Measurements from ENCODE around the gene LHX3.

The LHX3 gene

GRCh38 chr9:136171009-136171800, 33.7 kb downstream of the LHX3 start:
- no peaks in the 10 kb centered on the region for H3K9me3 ChIP-seq (replicated peaks; ENCODE audit: insufficient read depth, low read length)
- no peak overlapping the region for H2AFZ ChIP-seq (ENCODE audit: low read length)
- DNase-seq = no peak
- H3K27me3 ChIP-seq (replicated peaks; ENCODE audit: insufficient read depth, low read length) = peaks cover 81% of the 10 kb centered on the region
- H3K4me3 ChIP-seq (ENCODE audit: low read length) = no peak overlapping the region
- H3K36me3 ChIP-seq (replicated peaks; ENCODE audit: insufficient read depth, low read length) = no peaks in the 10 kb centered on the region
- H4K20me1 ChIP-seq (ENCODE audit: insufficient read depth, low read length) = no peaks in the 10 kb centered on the region
- TF ChIP-seq EZH2phosphoT487 (IDR thresholded peaks at IDR 0.05; ENCODE audit: low read length) (no peak), CTCF (IDR thresholded peaks at IDR 0.05; ENCODE audit: low read length) (no peak), EZH2 (optimal IDR thresholded peaks at IDR 0.05; ENCODE audit: low read depth, low read length) (no peak)
- no peaks in the 10 kb centered on the region for H3K79me2 ChIP-seq (ENCODE audit: low read length)
- no peak overlapping the region for H3K27ac ChIP-seq (ENCODE audit: low read length)
- no peaks in the 10 kb centered on the region for H3F3A ChIP-seq (ENCODE audit: insufficient read depth, low read length)
- no peak overlapping the region for H3K9ac ChIP-seq (ENCODE audit: low read length)
- H3K9me2 ChIP-seq (replicated peaks; ENCODE audit: insufficient read depth, low read length) = no peaks in the 10 kb centered on the region
- H3K4me2 ChIP-seq (ENCODE audit: low read depth, low read length) = no peak overlapping the region
- H3K4me1 ChIP-seq (ENCODE audit: low read length) = no peaks in the 10 kb centered on the region

GRCh38 chr9:136170006-136170901, 34.7 kb downstream of the LHX3 start:
- Histone ChIP-seq H3K9me2 (replicated peaks; ENCODE audit: insufficient read depth, low read length) (no peaks in the 10 kb centered on the region), H3K9me3 (replicated peaks; ENCODE audit: insufficient read depth, low read length) (no peaks in the 10 kb centered on the region), H3K4me1 (ENCODE audit: low read length) (no peaks in the 10 kb centered on the region), H3K27ac (ENCODE audit: low read length) (no peak overlapping the region), H3K27me3 (replicated peaks; ENCODE audit: insufficient read depth, low read length) (peaks cover 72% of the 10 kb centered on the region), H2AFZ (ENCODE audit: low read length) (no peak overlapping the region), H3F3A (ENCODE audit: insufficient read depth, low read length) (no peaks in the 10 kb centered on the region), H3K79me2 (ENCODE audit: low read length) (no peaks in the 10 kb centered on the region), H3K4me2 (ENCODE audit: low read depth, low read length) (no peak overlapping the region), H3K36me3 (replicated peaks; ENCODE audit: insufficient read depth, low read length) (no peaks in the 10 kb centered on the region), H3K9ac (ENCODE audit: low read length) (no peak overlapping the region), H3K4me3 (ENCODE audit: low read length) (no peak overlapping the region), H4K20me1 (ENCODE audit: insufficient read depth, low read length) (no peaks in the 10 kb centered on the region)
- TF ChIP-seq EZH2 (optimal IDR thresholded peaks at IDR 0.05; ENCODE audit: low read depth, low read length) (no peak), CTCF (IDR thresholded peaks at IDR 0.05; ENCODE audit: low read length) (peak; percentile 60)
- DNase-seq = no peak

GRCh38 chr9:136169495-136169894, 35.4 kb downstream of the LHX3 start:
- no peaks in the 10 kb centered on the region for H3K9me3 ChIP-seq (replicated peaks; ENCODE audit: insufficient read depth, low read length)
- H3K4me2 ChIP-seq (ENCODE audit: low read depth, low read length) = no peak overlapping the region
- H4K20me1 ChIP-seq (ENCODE audit: insufficient read depth, low read length) = no peaks in the 10 kb centered on the region
- no peak overlapping the region for H2AFZ ChIP-seq (ENCODE audit: low read length)
- H3K27me3 ChIP-seq (replicated peaks; ENCODE audit: insufficient read depth, low read length) = peaks cover 66% of the 10 kb centered on the region
- no peak overlapping the region for H3K27ac ChIP-seq (ENCODE audit: low read length)
- H3K9ac ChIP-seq (ENCODE audit: low read length) = no peak overlapping the region
- no peak for DNase-seq
- no peak overlapping the region for H3K4me3 ChIP-seq (ENCODE audit: low read length)
- no peaks in the 10 kb centered on the region for H3K9me2 ChIP-seq (replicated peaks; ENCODE audit: insufficient read depth, low read length)
- H3K79me2 ChIP-seq (ENCODE audit: low read length) = no peaks in the 10 kb centered on the region
- H3K36me3 ChIP-seq (replicated peaks; ENCODE audit: insufficient read depth, low read length) = no peaks in the 10 kb centered on the region
- no peak for TF ChIP-seq EZH2phosphoT487 (IDR thresholded peaks at IDR 0.05; ENCODE audit: low read length)
- TF ChIP-seq EZH2 (optimal IDR thresholded peaks at IDR 0.05; ENCODE audit: low read depth, low read length) = no peak
- no peak for TF ChIP-seq CTCF (IDR thresholded peaks at IDR 0.05; ENCODE audit: low read length)
- no peaks in the 10 kb centered on the region for H3K4me1 ChIP-seq (ENCODE audit: low read length)
- no peaks in the 10 kb centered on the region for H3F3A ChIP-seq (ENCODE audit: insufficient read depth, low read length)
